ENCODE results near the gene ZNF276.
"Not testable (repeated sequence)": the region's sequence is repeated elsewhere in the genome, so short reads cannot be mapped to it uniquely, and the experiment has no call there.

Gene ZNF276

GRCh38 chr16:89720813-89721545 lies at the start of gene ZNF276, which contains the start of gene VPS9D1:
ZNF276 (plus strand) TSS chr16:89721537; CDS start chr16:89721641, 104 bp downstream.
VPS9D1 (minus strand) TSS chr16:89720898; CDS start chr16:89720861, 37 bp downstream.
- H3K4me3 ChIP-seq (ENCODE audit: low read depth, low read length): peak within 1 kb of the TSS; percentile 56
- TF ChIP-seq, protein P1, sequence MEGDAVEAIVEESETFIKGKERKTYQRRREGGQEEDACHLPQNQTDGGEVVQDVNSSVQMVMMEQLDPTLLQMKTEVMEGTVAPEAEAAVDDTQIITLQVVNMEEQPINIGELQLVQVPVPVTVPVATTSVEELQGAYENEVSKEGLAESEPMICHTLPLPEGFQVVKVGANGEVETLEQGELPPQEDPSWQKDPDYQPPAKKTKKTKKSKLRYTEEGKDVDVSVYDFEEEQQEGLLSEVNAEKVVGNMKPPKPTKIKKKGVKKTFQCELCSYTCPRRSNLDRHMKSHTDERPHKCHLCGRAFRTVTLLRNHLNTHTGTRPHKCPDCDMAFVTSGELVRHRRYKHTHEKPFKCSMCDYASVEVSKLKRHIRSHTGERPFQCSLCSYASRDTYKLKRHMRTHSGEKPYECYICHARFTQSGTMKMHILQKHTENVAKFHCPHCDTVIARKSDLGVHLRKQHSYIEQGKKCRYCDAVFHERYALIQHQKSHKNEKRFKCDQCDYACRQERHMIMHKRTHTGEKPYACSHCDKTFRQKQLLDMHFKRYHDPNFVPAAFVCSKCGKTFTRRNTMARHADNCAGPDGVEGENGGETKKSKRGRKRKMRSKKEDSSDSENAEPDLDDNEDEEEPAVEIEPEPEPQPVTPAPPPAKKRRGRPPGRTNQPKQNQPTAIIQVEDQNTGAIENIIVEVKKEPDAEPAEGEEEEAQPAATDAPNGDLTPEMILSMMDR (IDR thresholded peaks at IDR 0.05; ENCODE audit: low read depth, low read length): no peak
- peak; percentile 78 for DNase-seq (ENCODE audit: low read depth, low spot score)
- in situ Hi-C loops (cut with HindIII; ENCODE audit: low sequenced_read_pairs): no loop called here

- DNase-seq (ENCODE audit: low read depth, low spot score); in situ Hi-C loops (cut with HindIII; ENCODE audit: low sequenced_read_pairs); H3K4me3 ChIP-seq (ENCODE audit: low read depth, low read length): not testable (repeated sequence)
These were observed 49.8 kb upstream of the ZNF276 start for GRCh38 chr16:89671565-89671964.

DNA sequence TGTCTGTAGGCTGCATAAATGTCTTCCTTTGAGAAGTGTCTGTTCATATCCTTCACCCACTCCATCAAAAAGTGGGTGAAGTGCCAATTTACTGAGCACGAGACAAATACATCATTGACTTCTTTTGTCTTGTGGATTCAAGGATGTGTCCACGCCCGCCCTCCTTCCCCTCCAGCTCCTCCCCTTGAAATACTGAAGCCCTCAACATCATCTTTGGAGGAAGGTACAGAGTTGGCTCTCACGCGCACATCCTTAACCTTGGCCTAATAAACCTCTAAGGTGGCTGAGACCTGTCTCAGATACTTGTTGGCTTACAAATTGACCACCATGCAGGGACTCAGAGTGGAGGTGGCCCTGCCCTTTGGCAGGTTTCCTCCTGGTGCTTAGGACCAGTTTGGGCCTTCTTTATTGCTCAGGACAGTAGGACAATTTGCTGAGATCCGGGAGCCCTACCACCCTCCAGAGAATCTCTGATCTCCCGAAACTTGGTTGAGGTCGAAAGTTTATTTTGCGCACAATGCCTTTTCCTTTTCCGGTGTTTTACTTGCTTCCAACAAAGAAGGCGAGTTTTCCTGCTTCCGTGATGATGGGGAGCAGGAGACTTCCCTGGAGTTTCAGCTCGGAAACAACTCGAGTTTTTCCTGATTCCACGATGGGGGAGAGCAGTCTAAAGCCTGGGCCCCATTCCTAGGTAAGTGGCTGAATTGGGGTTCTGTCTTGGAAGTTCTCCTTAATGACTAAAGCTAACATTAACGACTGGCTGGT lies 49.0 kb upstream of the ZNF276 start:
- TF ChIP-seq, protein P1 (IDR thresholded peaks at IDR 0.05; ENCODE audit: low read depth, low read length): no peak
- no peak overlapping the region for H3K4me3 ChIP-seq (ENCODE audit: low read depth, low read length)
- no peak for DNase-seq (ENCODE audit: low read depth, low spot score)
- in situ Hi-C loops (cut with HindIII; ENCODE audit: low sequenced_read_pairs): no loop called here

- no peak overlapping the region for H3K4me3 ChIP-seq (ENCODE audit: low read depth, low read length)
- no peak for DNase-seq (ENCODE audit: low read depth, low spot score)
- in situ Hi-C loops (cut with HindIII; ENCODE audit: low sequenced_read_pairs): no loop called here
- TF ChIP-seq, protein P1 (IDR thresholded peaks at IDR 0.05; ENCODE audit: low read depth, low read length): no peak
These were observed 43.1 kb upstream of the ZNF276 start for GRCh38 chr16:89678258-89678657.

GRCh38 chr16:89685916-89686315 lies 35.4 kb upstream of the ZNF276 start:
- DNase-seq (ENCODE audit: low read depth, low spot score): no peak
- TF ChIP-seq, protein P1 (IDR thresholded peaks at IDR 0.05; ENCODE audit: low read depth, low read length): no peak
- in situ Hi-C loops (cut with HindIII; ENCODE audit: low sequenced_read_pairs): no loop called here
- H3K4me3 ChIP-seq (ENCODE audit: low read depth, low read length): no peak overlapping the region

- in situ Hi-C loops (cut with HindIII; ENCODE audit: low sequenced_read_pairs): no loop called here
- H3K4me3 ChIP-seq (ENCODE audit: low read depth, low read length): peak within 1 kb of the TSS; percentile 60
- peak; percentile 90 for DNase-seq (ENCODE audit: low read depth, low spot score)
- TF ChIP-seq, protein P1 (IDR thresholded peaks at IDR 0.05; ENCODE audit: low read depth, low read length): no peak
These were observed 34.7 kb upstream of the ZNF276 start, which contains the start of gene CDK10 for GRCh38 chr16:89686520-89687091. CDK10 (plus strand) TSS chr16:89686689; CDS start chr16:89686711, 22 bp downstream.

Measured in astrocyte of the spinal cord (primary cell).